ENCODE results near the gene UCP2. TPM values are rescaled to one million over a fixed set of nuclear protein-coding genes. Genes with fewer than 3 reads are reported as not detected.

Gene UCP2
- total and polyA plus RNA-seq, 10 of the 15 experiments (the other 5 are each of a cell fraction or from before 2014, with no cell fraction given), result 32.9 to 248 (median 154) TPM

- H2AFZ ChIP-seq (ENCODE audit: control insufficient read depth, low read depth, low read length), result no peak overlapping the region
- TF ChIP-seq USF2 (IDR thresholded peaks at IDR 0.05; ENCODE audit: borderline replicate concordance, low read depth, low read length) (no peak), RAD21 (IDR thresholded peaks at IDR 0.05; ENCODE audit: insufficient read depth, low read depth, low read length) (no peak), E2F4 (IDR thresholded peaks at IDR 0.05; ENCODE audit: low read depth, low read length) (no peak), CHD1 (IDR thresholded peaks at IDR 0.05; ENCODE audit: low read depth, low read length) (no peak), TCF3 (IDR thresholded peaks at IDR 0.05; ENCODE audit: borderline replicate concordance, insufficient read depth, low read depth, low read length) (no peak), NKRF (conservative IDR thresholded peaks at IDR 0.05) (no peak), ATF2 (IDR thresholded peaks at IDR 0.05; ENCODE audit: low read length) (no peak), ZBED1 (IDR thresholded peaks at IDR 0.05; ENCODE audit: borderline replicate concordance) (no peak), LARP7 (IDR thresholded peaks at IDR 0.05) (no peak), NFIC (IDR thresholded peaks at IDR 0.05; ENCODE audit: low read depth, low read length) (no peak), ELK1 (IDR thresholded peaks at IDR 0.05; ENCODE audit: low read depth, low read length) (no peak), TCF12 (IDR thresholded peaks at IDR 0.05; ENCODE audit: low read depth, low read length) (no peak), YY1 (IDR thresholded peaks at IDR 0.05; ENCODE audit: low read depth, low read length) (no peak)
- H3K4me3 ChIP-seq, result no peak overlapping the region
- no peaks in the 10 kb centered on the region for H3K4me1 ChIP-seq (ENCODE audit: control insufficient read depth, insufficient read depth, low read length)
- no peaks in the 10 kb centered on the region for H3K79me2 ChIP-seq (ENCODE audit: control insufficient read depth, insufficient read depth, low read length)
- BruUV-seq (replicated peaks), result no TSS peak
- no peak overlapping the region for H3K27ac ChIP-seq (ENCODE audit: control insufficient read depth, insufficient read depth)
- H3K9ac ChIP-seq (ENCODE audit: control insufficient read depth, insufficient read depth, low read length), result no peak overlapping the region
- ChIA-PET POLR2A (interaction anchor here (2.0 kb wide), 1 partner anchor 15 kb away, joined by 8 read pairs; no protein-coding TSS in a partner anchor), SMC1A (ENCODE audit: uncharacterized antibody, unreplicated experiment) (interaction anchor here (1.1 to 3.6 kb wide), 7 partner anchors 9 to 218 kb away, joined by 3 to 23 read pairs (median 5); no protein-coding TSS in a partner anchor), CTCF (interaction anchor here (0.6 to 5.6 kb wide), 7 partner anchors 11 to 290 kb away, joined by 3 to 48 read pairs (median 6); partner anchors contain the start of gene DNAJB13), RAD21 (ENCODE audit: unreplicated experiment) (interaction anchor here (1.4 to 2.0 kb wide), 5 partner anchors 40 to 356 kb away, joined by 3 to 10 read pairs (median 4); no protein-coding TSS in a partner anchor)
- in situ Hi-C loops (cut with MboI), result no loop called here
- 52% methylated on average over 10 of the region's 10 CpGs for WGBS (ENCODE audit: insufficient coverage, insufficient replicate concordance, low lambda C conversion rate, missing lambda C conversion rate)
- no peak for DNase-seq (ENCODE audit: low read depth, low spot score)
- no peak for ATAC-seq
- intact Hi-C loops (cut with micrococcal nuclease; ENCODE audit: unreplicated experiment), result loop anchor here (10.0 kb wide), 1 partner anchor 280 kb away; no protein-coding TSS in a partner anchor
- no peak overlapping the region for H3K4me2 ChIP-seq (ENCODE audit: control insufficient read depth, insufficient read depth)
- H3K27me3 ChIP-seq (replicated peaks in 1 of 2; ENCODE audit: control insufficient read depth in 2 of 2, insufficient read depth in 2 of 2, low read length in 1 of 2), result no peaks in the 10 kb centered on the region
- no peak for FAIRE-seq
- H3K36me3 ChIP-seq (ENCODE audit: control insufficient read depth in 2 of 2, insufficient read depth in 2 of 2, low read length in 1 of 2), result no peaks in the 10 kb centered on the region
- no peaks in the 10 kb centered on the region for H3K9me3 ChIP-seq (replicated peaks; ENCODE audit: control insufficient read depth, insufficient read depth, low read length)
- no peaks in the 10 kb centered on the region; the same call in 1 of the 2 replicates for H4K20me1 ChIP-seq (ENCODE audit: control insufficient read depth, insufficient read depth)
These were observed 17.4 kb downstream of the UCP2 start for GRCh38 chr11:73965076-73965763.

All from GM12878 (cell line).